DND-41 (cell line): ENCODE data around the gene KSR1.

Source experiments
- CTCF ChIP-seq: IDR thresholded peaks from 2 replicates; pipeline ENCODE4 v1.5.1; 2012; ENCODE audit warnings: borderline replicate concordance, low read length, moderate library complexity, mild to moderate bottlenecking; ENCODE audit not compliant: poor library complexity, severe bottlenecking; ENCODE audit errors: extremely low read depth
- EZH2 ChIP-seq: IDR thresholded peaks from 3 replicates; pipeline ENCODE4 v1.6.1; 2012; ENCODE audit warnings: borderline replicate concordance, low read depth, mild to moderate bottlenecking, moderate library complexity, low read length, inconsistent platforms; ENCODE audit not compliant: severe bottlenecking

GRCh38 chr17:27668488-27668823 is 212.2 kb downstream of the KSR1 start:
- TF ChIP-seq CTCF (no peak), EZH2 (no peak)
